DMS 273 (cell line): ENCODE data around the gene FXYD6.
"Not testable (repeated sequence)": the region's sequence is repeated elsewhere in the genome, so short reads cannot be mapped to it uniquely, and the experiment has no call there.

Source experiments
- DNase-seq: peaks from one replicate; lab custom pipeline; 2025; ENCODE audit not compliant: unreplicated experiment; lab: John Stamatoyannopoulos, UW

The FXYD6 gene

DNA sequence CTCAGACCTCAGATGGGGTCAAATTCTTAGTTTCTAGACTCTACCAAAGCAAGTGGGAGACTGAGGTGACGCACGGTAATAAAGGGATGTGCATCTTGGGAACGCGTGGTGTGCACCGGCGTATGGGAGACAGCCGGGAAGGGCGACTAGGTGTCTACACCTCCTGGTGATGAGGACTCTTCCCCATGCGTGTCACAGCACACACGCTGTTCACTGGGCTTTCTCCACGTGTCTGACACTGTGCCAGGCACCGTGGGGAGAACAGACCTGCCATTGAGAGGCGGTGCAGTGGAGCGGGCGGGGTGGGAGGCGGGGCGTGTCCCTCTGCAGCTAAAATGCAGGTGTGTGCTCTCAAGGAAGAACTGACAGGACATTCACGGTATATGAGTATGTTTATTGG lies 5.3 kb downstream of the FXYD6 start:
- DNase-seq: no peak

- DNase-seq: peak; percentile 73
Observed at GRCh38 chr11:117870103-117870952, 6.1 kb downstream of the FXYD6 start.

DNA sequence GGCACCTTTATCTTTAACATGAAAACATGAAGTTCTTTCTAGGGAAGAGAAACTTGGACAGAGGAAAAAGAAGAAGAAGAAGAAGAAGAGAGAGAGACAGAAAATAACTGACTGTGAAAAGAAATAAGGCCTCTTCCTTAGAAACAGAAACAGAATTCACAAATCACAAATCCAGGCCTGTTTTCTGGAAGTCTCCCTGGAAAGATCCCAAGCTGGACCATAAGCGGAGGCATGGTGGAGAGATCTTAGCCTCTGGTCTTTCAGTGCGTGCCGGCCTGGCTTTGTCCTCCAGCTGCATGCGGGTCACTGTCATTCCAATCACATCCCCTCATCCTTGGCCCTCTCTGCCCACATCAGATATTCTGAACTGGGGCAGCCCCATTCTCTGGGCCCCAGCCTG lies 6.9 kb downstream of the FXYD6 start:
- no peak for DNase-seq

- no peak for DNase-seq
Observed at GRCh38 chr11:117868815-117869561, 7.5 kb downstream of the FXYD6 start.

DNA sequence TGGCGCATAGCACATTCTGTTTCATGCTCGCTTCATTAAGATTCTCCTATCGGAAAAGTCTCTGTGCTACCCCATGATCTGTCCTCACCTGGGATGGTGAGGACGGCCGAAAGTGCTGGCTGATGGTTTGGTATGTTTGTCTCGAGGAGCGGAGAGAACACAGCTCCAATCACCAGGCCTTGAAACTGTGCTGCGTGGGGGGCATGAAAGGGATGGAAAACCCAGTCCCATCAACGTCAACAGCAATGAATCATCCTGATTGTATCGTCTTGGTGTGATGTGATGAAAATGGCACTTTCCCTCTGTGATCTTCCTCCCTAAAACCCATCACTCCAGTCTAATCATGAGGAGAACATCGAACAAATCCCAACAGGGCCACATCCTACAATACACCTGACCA lies 8.4 kb downstream of the FXYD6 start:
- no peak for DNase-seq

- DNase-seq: no peak
Observed at GRCh38 chr11:117866526-117866925, 9.9 kb downstream of the FXYD6 start.

- not testable (repeated sequence) for DNase-seq
Observed at GRCh38 chr11:117865546-117865945, 10.9 kb downstream of the FXYD6 start.

DNA sequence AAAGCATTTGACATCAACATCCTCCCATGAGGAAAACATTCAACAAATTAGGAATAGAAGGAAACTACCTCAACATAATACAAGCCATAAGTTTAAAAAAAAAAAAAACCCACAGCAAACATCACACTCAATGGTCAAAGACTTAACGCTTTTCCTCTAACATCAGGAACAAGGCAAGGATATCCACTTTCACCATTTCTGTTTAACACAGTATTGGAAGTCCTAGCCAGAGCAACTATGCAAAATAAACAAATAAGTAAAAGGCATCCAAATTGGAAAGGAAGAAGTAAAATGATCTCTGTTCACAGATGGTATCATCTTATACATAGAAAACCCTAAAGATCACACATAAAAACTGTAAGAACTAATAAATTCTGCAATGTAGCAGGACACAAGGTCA lies 13.1 kb downstream of the FXYD6 start:
- DNase-seq: no peak

DNA sequence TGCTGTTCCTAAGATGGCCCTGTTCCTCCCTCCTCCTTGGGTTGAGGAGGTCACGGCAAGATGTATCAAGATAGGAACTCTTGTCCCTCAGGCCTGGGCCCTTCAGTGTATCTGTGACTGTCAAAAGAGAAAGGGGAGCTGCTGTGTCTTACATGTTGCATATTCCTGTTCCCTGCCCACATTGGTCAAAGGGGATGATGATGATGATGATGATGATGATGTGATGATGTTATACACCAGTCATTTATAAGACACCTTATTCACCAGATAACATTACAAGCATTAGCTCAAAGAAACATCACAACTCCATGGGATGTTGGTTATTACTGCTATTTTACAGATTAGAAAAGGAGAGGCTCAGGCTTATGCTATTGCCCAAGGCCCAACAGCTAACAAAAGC lies 13.7 kb downstream of the FXYD6 start:
- no peak for DNase-seq

DNA sequence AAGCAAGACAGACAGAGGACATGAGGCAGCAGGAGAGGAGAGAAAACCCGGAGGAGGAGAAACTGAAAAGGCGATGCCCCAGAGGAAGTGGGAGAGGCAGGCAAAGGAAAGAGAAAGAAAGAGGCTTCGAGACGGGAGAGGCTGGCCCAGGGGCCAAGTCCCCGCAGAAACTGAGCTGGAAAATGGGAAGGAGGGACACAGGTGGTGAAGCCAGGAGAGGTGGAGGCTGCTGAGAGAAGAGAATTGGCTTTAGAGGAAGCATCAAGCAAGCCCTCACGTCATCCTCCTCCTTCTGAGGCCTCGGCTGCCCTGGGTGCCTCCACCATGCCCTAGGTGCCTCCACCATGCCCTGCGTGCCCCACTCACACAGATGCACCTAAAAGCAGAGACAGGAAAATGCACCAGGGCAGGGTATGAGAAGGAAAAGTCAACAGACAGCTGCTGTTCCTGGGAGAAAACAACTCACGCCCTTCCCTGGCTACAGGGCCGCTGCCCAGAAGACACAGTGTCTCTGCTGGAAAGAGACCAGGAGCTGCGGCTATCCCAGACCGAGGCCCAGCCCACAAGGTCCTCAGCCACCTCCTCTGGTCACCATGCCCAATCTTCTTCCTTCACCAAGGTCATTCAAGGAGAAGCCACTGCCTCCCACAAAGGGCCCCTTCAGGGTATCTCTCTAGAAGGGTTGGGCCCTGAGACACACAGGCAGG lies 14.3 kb downstream of the FXYD6 start:
- DNase-seq: no peak

DNA sequence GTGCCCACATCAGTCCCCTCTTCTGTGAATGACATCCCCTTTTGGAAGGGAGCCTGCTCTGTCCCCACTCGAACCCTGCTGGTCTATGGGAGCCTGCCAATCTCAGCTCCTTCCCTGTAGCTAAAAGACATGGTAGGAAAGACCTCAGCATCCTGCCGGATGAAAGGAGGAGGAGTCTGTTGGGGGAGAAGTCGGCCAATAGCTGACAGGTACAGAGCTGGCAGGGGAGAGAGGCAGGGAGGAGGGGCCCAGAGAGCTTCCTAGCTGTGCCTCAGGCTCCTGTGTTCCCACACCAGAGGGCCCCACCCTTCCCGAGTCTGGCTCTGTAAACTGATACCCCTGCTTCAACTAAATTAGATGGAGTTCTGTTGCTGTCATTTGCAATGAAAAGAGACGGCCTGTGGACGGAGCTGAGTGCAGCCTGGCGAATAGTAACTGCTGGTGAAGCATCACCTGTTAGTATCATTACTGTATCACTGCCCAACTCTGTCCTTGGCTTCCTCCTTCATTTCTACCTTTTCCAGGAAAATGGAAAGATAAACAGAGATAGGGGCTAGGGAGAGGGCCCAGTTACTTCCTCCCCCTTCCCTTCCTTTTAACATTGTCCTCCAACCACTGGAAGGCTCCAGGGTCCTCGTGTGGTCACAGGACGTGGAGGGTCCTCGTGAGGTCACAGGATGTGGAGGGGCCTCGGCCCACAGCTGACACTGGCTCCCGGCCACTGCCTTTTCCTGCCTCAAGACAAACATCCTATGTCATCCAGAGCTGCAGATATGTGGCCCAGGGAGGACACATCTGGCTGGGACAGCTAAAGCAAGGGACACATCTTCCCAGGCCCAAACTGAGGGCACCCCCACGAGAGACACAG lies 15.1 kb downstream of the FXYD6 start:
- DNase-seq: peak; percentile 75

GRCh38 chr11:117860139-117860538 lies 16.3 kb downstream of the FXYD6 start:
- no peak for DNase-seq

GRCh38 chr11:117859488-117860112 lies 16.9 kb downstream of the FXYD6 start:
- no peak for DNase-seq

GRCh38 chr11:117859061-117859460 lies 17.4 kb downstream of the FXYD6 start:
- DNase-seq: no peak

DNA sequence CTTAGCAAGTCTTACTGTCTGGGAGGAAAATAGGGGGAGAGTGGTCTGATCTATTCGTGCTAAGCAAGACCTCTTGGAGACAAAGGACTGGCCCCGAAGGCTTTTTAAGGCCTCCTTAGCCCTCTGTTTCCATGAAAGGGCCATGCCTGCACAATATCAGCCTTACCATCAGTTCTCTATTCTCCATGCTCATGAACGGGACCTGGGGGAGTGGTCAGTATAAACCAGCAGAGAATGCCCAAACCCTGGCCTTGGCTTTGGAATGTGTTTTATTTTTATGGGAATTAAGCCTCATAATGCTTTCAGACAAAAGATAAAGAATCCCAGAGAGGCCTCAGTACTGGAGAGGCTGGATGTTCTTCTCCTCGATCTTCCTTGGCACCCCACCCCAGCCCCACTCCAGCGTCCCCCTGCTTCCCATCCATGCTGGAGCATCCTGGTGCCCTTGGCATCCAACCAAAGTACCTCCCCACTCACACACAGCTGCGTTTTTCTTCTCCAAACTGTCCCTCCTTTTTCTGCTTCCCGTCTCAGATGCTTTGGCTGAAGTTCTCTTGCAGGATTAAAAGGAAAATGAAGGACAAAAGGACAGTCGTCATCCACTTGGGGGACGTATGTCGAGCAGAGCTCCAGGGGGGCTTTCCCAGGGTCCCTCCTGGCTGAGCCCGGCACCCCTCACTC lies 18.6 kb downstream of the FXYD6 start:
- no peak for DNase-seq

DNA sequence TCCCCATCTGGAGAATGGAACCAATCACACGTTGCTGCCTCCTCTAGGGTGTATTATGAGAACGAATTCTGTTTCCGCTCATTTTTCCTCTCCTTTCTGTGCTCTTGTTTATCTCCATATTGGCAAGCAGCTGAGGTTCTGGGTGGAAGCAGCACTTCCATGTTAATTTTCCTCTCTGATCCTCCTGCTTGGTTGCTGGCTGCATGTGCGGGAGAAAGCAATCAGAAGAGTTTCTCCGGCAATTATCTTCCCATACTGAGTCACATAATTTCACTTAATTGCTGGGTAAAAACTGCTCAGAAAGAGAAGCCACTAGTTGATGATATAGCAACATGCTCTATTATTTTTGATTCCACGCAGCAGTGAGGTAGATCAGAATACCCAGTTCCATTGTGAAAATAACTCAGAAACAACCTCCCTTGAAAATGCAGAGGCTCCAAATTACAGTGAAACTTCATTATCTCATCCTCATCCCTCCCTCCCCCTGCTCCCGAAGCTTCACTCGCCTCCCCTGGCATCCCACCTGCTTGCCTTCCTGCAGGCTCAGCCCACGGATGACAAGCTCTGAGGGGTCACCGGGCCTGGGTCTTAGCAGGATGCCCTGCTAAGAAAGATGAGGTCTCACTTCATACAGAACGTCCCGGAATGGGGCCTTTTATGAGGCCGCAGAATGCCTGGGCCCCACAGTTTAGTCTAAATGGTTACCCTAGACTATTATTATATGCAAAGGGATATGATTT lies 20.4 kb downstream of the FXYD6 start:
- no peak for DNase-seq

DNA sequence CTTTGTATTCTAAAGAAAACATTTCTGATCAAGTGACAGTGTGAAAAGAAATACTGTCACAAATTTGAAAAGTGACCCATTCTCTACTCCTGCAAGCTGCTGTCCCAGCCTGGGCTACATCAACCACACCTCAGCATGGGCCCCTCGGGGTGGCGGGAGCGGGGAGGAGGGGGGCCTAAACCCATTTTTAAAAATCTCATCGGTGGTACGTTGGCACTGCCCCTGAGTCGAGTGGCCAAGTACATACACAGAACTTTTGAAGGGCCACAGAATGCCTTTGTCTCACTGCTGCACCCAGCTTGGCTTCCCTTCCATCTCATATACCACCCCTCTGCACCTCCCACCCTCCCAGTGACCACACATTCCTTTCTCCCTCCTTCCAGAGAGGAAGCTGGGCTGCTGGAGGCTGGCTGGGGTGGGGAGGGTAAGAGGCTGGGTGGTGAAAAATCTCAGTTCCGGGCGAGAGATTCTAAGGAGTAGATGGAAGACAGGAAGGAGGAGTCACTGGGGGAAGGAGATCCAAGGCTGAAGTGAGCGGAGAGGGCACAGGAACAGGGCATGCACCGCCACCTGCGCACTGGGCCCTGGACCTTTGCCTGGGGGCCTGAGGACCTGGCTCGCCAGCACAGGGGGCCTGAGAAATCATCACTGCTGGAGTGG lies 21.1 kb downstream of the FXYD6 start:
- no peak for DNase-seq

GRCh38 chr11:117852309-117852708 lies 24.1 kb downstream of the FXYD6 start:
- no peak for DNase-seq

GRCh38 chr11:117851852-117852251 lies 24.6 kb downstream of the FXYD6 start:
- no peak for DNase-seq
